Activated CD4-positive, alpha-beta T cell treated with anti-CD3 and anti-CD28 coated beads, Interleukin-2, Interleukin-6, amounts not matched to agents 100 ng/mL and 50 ng/mL, durations not matched to agents 16 hours and 8 hours (primary cell): ENCODE measurements around the gene AURKB.

Experiments
- DNase-seq: peaks from one replicate; pipeline ENCODE4 v3.0.0-alpha.2; 2020

The AURKB gene

DNA sequence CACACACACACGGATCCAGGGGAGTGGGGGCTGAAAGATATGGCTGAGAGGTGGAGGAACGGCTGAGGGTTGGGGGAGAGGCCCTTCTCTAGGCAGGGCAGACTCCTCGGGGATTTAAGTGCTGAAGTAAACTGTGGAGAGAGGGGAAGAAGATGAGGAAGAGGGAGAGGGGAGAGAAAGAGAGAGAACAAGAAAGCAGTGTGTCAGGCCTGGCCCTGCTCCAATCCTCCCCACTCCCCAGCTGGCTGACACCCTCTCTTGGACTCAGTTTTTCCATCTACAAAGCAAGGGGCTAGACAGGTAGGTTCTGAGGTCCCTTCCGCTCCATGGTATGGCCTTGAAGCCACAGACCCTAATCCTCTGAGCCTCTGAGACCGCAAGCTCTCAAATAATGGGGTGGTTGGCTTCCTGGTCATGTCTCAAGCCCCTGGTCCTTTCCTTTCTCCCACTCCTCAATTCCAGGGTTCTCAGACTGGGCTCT, 49.6 kb downstream of the AURKB start:
- no peak for DNase-seq

- DNase-seq: no peak
These were observed 50.2 kb downstream of the AURKB start for GRCh38 chr17:8160224-8160577.

DNA sequence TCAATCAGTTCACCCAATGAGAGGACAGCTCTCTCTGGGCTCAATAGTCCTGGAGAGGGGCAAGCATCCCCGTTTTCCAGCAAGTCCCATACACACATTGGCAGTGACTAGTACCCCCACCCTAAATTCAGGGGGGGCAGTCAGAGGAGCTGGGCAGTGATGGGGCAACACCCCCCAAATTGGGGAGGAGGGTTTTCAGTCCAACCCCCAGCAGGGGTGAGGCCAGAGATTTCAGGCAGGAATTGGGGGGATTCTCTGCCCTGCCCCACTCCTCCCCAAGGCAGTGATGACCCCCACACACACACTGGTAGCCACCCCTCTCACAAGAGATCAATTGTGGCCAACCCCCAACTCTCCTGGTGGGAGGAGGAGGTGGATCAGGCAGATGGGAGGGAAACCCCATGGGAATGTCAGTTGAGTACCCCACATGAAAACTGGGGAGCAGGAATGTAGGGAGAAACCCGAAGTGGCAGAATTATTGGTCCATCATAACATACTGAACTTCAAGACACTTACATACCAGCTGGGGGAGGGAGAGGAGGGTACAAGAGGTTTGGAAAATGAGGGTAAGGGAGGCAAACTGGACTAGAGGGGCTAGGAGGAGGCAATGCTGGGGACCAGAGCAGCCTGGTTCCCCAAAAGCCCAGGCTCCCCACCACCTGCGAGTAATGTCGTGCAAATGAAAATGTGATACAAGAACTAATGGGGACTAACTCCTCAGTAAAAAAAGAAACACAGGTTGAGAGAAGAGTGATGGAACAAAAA, 50.7 kb downstream of the AURKB start:
- no peak for DNase-seq

DNA sequence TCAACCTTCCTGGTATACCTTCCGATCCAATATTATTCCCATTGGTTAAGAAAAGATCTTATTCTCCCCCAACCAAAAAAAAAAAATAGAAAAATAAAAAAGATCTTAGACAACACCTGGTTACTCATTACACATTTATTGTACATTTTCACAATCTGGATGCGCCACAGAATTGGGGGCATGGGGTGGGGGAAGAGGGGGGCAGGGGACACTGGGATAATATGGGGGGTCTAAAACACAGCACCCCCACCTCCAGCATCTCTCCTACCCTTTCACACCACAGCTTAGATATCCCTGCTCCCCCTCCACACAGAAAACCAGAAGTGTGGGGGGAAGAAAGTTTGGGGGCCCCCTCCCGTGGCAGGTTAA, 51.4 kb downstream of the AURKB start:
- DNase-seq: no peak

GRCh38 chr17:8158267-8159031, 51.9 kb downstream of the AURKB start:
- DNase-seq: peak; percentile 93

- DNase-seq: peak; percentile 100
These were observed 54.0 kb downstream of the AURKB start for GRCh38 chr17:8156246-8156992.

GRCh38 chr17:8155996-8156245, 54.5 kb downstream of the AURKB start:
- DNase-seq: no peak

DNA sequence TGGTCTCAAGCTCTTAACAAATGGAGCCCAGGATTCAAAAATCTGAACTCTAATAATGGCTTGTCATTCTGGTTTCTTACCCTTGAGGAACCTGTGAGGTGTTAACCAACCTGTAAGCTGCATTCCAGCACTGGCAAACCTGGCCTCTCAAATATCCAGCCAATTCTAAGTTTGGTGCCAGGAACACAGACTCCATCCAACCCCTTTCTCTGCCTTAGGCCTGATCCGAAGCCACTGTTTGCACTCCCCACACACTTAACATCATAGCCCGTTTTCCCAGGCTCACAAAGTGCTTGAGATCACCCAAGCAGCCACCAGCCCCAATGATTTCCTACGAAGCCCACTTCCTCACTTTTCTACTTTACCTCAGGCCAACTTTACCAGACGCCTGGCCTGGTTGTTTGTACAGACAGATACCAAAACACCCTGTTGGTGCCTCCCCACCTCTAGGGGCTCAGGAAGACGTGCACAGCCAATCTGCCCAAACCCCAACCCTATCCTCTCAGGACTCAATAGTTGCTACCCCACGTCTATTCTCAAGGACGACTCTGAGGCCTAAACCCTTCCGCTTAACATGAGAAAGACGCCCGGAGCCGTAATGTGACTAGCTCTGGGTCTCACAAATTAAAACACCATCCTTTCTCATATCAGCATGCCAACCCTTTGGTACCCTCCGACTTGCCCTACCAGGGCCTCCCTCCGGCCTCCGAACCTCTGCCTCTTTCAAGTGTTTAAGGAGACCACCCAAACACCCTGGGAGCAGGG, 55.0 kb downstream of the AURKB start:
- DNase-seq: no peak
